Left kidney (tissue), 8 donors: ENCODE measurements around the gene SSBP1. TPM values are rescaled to one million over a fixed set of nuclear protein-coding genes. Genes with fewer than 3 reads are reported as not detected.
"Not testable (repeated sequence)": the region's sequence is repeated elsewhere in the genome, so short reads cannot be mapped to it uniquely, and the experiment has no call there.

ENCODE experiments used
- DNase-seq: peaks from one replicate; pipeline ENCODE4 v3.0.0-alpha.2; 2013
- long read RNA-seq, 8 donors: transcript quantifications; one replicate each; lab custom pipeline, GENCODE V29; 2026
- polyA plus RNA-seq: library from polyadenylated mRNA; unstranded; fragments of 120-200 nt; gene quantifications from one replicate; pipeline ENCODE4 v1.2.1, GENCODE V29; 2013; ENCODE audit not compliant: insufficient read length

Gene SSBP1
- polyA plus RNA-seq = 144 TPM
- long read RNA-seq, donor 1, transcript SSBP1-212 (6 exons, 1,434 nt) = minor isoform, 5 of 159 reads
- long read RNA-seq, donor 1, transcript SSBP1-214 (7 exons, 636 nt) = minor isoform, 14 of 159 reads
- long read RNA-seq, donor 1, transcript SSBP1-201 (7 exons, 687 nt) = major isoform, 108 of 159 reads
- long read RNA-seq, donor 1, transcript SSBP1-206 (7 exons, 630 nt) = minor isoform, 7 of 159 reads
- long read RNA-seq, donor 1, partial matches to known transcripts = 22 of 159 reads
- long read RNA-seq, donor 1, other reads (novel, unspliced or antisense) = 0 of 159 reads
- long read RNA-seq, donor 2, transcript SSBP1-201 (7 exons, 687 nt) = major isoform, 65 of 126 reads
- long read RNA-seq, donor 2, transcript SSBP1-212 (6 exons, 1,434 nt) = minor isoform, 9 of 126 reads
- long read RNA-seq, donor 2, transcript SSBP1-206 (7 exons, 630 nt) = minor isoform, 5 of 126 reads
- long read RNA-seq, donor 2, transcript SSBP1-214 (7 exons, 636 nt) = minor isoform, 14 of 126 reads
- long read RNA-seq, donor 2, partial matches to known transcripts = 29 of 126 reads
- long read RNA-seq, donor 2, other reads (novel, unspliced or antisense) = 0 of 126 reads
- long read RNA-seq, donor 3, transcript SSBP1-212 (6 exons, 1,434 nt) = minor isoform, 6 of 106 reads
- long read RNA-seq, donor 3, transcript SSBP1-214 (7 exons, 636 nt) = minor isoform, 13 of 106 reads
- long read RNA-seq, donor 3, transcript SSBP1-201 (7 exons, 687 nt) = major isoform, 66 of 106 reads
- long read RNA-seq, donor 3, partial matches to known transcripts = 17 of 106 reads
- long read RNA-seq, donor 3, other reads (novel, unspliced or antisense) = 0 of 106 reads
- long read RNA-seq, donor 4, transcript SSBP1-201 (7 exons, 687 nt) = major isoform, 13 of 39 reads
- long read RNA-seq, donor 4, partial matches to known transcripts = 20 of 39 reads
- long read RNA-seq, donor 4, other reads (novel, unspliced or antisense) = 0 of 39 reads
- long read RNA-seq, donor 5, transcript SSBP1-201 (7 exons, 687 nt) = major isoform, 155 of 255 reads
- long read RNA-seq, donor 5, transcript SSBP1-214 (7 exons, 636 nt) = minor isoform, 34 of 255 reads
- long read RNA-seq, donor 5, transcript SSBP1-212 (6 exons, 1,434 nt) = minor isoform, 8 of 255 reads
- long read RNA-seq, donor 5, transcript SSBP1-206 (7 exons, 630 nt) = minor isoform, 16 of 255 reads
- long read RNA-seq, donor 5, partial matches to known transcripts = 39 of 255 reads
- long read RNA-seq, donor 5, other reads (novel, unspliced or antisense) = 0 of 255 reads
- long read RNA-seq, donor 6, transcript SSBP1-201 (7 exons, 687 nt) = major isoform, 87 of 155 reads
- long read RNA-seq, donor 6, transcript SSBP1-206 (7 exons, 630 nt) = minor isoform, 7 of 155 reads
- long read RNA-seq, donor 6, transcript SSBP1-214 (7 exons, 636 nt) = minor isoform, 12 of 155 reads
- long read RNA-seq, donor 6, partial matches to known transcripts = 44 of 155 reads
- long read RNA-seq, donor 6, other reads (novel, unspliced or antisense) = 0 of 155 reads
- long read RNA-seq, donor 7, transcript SSBP1-201 (7 exons, 687 nt) = major isoform, 101 of 199 reads
- long read RNA-seq, donor 7, transcript SSBP1-206 (7 exons, 630 nt) = minor isoform, 7 of 199 reads
- long read RNA-seq, donor 7, transcript SSBP1-214 (7 exons, 636 nt) = minor isoform, 22 of 199 reads
- long read RNA-seq, donor 7, transcript SSBP1-212 (6 exons, 1,434 nt) = minor isoform, 17 of 199 reads
- long read RNA-seq, donor 7, partial matches to known transcripts = 48 of 199 reads
- long read RNA-seq, donor 7, other reads (novel, unspliced or antisense) = 0 of 199 reads
- long read RNA-seq, donor 8, transcript SSBP1-201 (7 exons, 687 nt) = major isoform, 37 of 58 reads
- long read RNA-seq, donor 8, transcript SSBP1-214 (7 exons, 636 nt) = minor isoform, 10 of 58 reads
- long read RNA-seq, donor 8, partial matches to known transcripts = 5 of 58 reads
- long read RNA-seq, donor 8, other reads (novel, unspliced or antisense) = 0 of 58 reads

GRCh38 chr7:141737836-141738591 lies at the start of gene SSBP1:
Gene SSBP1, plus strand, starts transcription at chr7:141738358. Its CDS starts 809 bp downstream, at chr7:141739167.
- DNase-seq = peak; percentile 96

DNA sequence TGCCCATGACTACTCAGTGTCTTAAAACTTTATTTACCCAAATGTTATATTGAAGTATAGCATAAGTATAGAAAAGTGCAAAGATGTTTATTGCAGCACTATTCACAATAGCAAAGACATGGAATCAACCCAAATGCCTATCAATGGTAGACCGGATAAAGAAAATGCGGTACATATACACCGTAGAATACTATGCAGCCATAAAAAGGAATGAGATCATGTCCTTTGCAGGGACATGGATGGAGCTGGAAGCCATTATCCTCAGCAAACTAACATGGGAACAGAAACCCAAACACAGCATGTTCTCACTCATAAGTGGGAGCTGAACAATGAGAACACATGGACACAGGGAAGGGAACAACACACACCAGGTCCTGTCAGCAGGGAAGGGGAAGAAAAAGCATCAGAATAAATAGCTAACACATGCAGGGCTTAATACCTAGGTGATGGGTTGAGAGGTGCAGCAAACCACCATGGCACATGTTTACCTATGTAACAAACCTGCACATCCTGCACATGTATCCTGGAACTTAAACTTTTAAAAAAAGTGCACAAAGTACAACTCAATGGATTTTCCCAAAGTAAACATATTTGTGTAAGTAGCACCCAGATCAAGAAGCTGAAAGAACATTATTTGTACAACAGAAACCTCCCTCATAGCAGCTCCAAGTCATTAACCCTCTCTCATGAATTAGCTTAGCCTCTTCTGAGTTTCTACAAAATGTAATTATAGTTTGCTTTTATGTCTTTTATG lies 48.9 kb upstream of the SSBP1 start:
- not testable (repeated sequence) for DNase-seq

- no peak for DNase-seq
Observed at GRCh38 chr7:141691540-141691939, 46.6 kb upstream of the SSBP1 start.

- no peak for DNase-seq
Observed at GRCh38 chr7:141691961-141692360, 46.2 kb upstream of the SSBP1 start.

- DNase-seq = no peak
Observed at GRCh38 chr7:141693082-141693481, 45.1 kb upstream of the SSBP1 start.

- DNase-seq = no peak
Observed at GRCh38 chr7:141695803-141696289, 42.3 kb upstream of the SSBP1 start.

GRCh38 chr7:141696348-141696747 lies 41.8 kb upstream of the SSBP1 start:
- no peak for DNase-seq

DNA sequence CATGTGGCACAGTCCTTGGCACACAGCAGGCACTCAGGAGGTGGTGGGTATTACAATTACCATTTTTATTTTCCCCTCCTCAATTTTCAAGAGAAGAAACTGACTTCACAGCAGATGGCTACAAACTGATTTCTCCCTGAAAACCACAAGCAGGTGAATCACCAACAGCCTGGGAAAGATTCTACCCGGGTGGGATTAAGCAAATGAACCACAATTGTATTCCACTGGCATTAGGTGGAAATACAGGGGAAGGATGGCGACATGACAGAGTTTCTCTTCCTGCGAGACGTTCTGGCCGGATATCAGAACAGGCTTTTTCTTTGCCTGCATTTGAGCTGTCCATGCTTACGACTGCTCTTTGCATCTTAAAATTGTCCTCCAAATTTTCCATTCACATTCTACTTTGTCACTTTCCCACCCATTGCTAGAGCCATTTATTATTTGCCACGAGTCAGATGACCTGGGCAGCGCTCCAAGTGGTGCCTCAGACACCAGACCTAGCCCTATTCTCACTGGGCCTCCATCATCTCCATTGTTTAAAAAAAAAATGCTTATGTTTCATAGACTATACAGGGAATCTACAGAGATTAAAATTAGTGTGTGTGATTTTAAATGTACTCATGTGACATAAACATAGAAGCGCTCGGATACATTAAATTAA lies 40.8 kb upstream of the SSBP1 start:
- DNase-seq = no peak

GRCh38 chr7:141698247-141699015 lies 39.7 kb upstream of the SSBP1 start:
- DNase-seq = no peak

DNA sequence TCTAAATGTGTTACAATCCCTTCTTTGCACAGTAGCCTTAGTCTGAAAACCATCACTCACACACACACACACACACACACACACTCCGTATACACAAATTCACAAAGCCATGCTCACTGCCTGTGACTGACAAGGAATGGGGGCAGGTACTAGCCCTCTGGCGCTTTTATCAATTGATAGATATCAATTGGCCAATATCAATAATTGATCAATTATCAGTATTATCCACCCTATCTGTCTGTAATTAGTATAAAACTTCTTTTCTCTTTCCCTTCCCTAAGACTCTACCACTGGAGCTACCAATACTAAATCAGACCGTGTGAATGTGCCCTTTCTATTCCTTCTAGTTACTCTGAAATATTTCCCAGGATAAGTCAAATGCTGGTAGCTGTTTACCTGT lies 38.3 kb upstream of the SSBP1 start:
- DNase-seq = no peak

GRCh38 chr7:141700296-141700847 lies 37.8 kb upstream of the SSBP1 start:
- no peak for DNase-seq

GRCh38 chr7:141700848-141701371 lies 37.2 kb upstream of the SSBP1 start:
- DNase-seq = peak; percentile 13

DNA sequence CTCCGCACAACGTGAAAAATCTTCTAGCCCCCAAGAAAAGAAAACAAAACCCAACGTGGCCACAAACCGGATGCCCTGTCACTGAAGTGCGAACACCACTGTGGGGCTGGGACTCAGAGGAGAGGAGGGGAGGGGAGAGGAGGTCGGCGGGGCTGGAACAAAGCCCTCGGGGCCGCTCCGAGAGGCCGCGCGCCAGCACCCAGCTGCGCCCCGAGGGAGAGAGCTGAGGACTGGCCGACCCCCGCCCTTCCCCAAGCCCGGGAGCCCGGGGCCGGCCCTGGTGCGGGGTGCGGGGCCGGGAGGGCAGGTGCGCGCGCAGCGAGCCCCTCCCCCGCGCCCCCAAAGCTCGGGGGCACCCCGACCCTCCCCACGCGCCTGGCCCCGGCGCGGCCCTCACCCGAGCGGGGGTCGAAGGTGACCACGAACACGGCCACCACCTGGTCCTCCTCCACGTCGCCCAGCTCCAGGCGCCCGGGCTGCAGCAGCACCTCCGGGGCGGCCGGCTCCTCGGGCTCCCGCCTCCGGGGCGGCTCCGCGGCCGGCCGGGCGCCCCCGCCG lies 36.6 kb upstream of the SSBP1 start:
- peak; percentile 19 for DNase-seq

DNA sequence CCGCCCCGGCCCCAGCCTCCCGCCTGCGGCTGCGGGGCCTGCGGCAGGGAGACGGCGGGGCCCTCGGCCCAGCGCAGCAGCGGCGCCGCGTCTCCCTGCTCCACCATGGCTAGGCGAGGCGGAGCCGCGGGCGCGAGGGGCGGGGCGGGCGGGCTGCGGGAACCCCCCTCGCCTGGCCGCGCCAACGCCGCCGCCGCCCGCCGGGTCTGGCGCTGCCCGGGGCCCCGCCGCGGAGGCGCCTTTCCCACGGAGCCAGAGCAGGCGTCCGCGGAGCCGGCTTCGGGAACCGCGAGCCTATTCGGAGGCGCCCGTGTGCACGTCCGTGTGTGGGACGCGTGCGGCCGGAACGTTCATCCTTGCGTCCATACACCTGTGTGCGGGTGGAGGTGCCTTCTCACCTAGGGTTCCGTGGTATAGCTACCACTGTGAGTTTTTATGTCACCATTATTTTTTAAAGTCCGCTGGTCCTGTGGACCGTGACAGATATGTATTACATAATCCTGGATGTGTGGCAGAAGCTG lies 36.1 kb upstream of the SSBP1 start, which contains the start of gene DENND11:
TSS of gene DENND11 (minus strand) at position 120 of the 521 bp plus-strand sequence. CDS start at position 107, 13 bp downstream.
- DNase-seq = peak; percentile 43

GRCh38 chr7:141702892-141703291 lies 35.3 kb upstream of the SSBP1 start:
- no peak for DNase-seq

GRCh38 chr7:141704112-141704511 lies 34.0 kb upstream of the SSBP1 start:
- DNase-seq = no peak
